ENCODE measurements around the gene TTC5.

- no peak for TF ChIP-seq CTCF (IDR thresholded peaks at IDR 0.05; ENCODE audit: insufficient read depth, low read length, poor library complexity, severe bottlenecking)
- no peak for TF ChIP-seq EZH2phosphoT487 (conservative IDR thresholded peaks at IDR 0.05; ENCODE audit: low read length)
Measured at GRCh38 chr14:20343862-20344220, 38.1 kb upstream of the TTC5 start.
